Mucosa of descending colon (tissue), 3 donors: ENCODE results near the gene FAM168A. TPM values are rescaled to one million over a fixed set of nuclear protein-coding genes. Genes with fewer than 3 reads are reported as not detected.
"Not testable (repeated sequence)": the region's sequence is repeated elsewhere in the genome, so short reads cannot be mapped to it uniquely, and the experiment has no call there.

ENCODE experiments used
- ATAC-seq: fragments of 200-7000 bp; cut with Tn5 transposase; one replicate; pipeline ENCODE4 v1.9.1; 2020; ENCODE audit warnings: mild to moderate bottlenecking, moderate library complexity
- DNase-seq, 3 donors: peaks; one replicate each; pipeline ENCODE4 v3.0.0-alpha.2; 2020
- H3K36me3 ChIP-seq: fragments of 200-600 bp; one replicate; pipeline ENCODE4 v1.8.0; 2021; ENCODE audit warnings: low read depth, mild to moderate bottlenecking
- H3K4me1 ChIP-seq: fragments of 200-600 bp; one replicate; pipeline ENCODE4 v1.8.0; 2021; ENCODE audit warnings: low read depth, mild to moderate bottlenecking
- H3K4me3 ChIP-seq: fragments of 200-600 bp; one replicate; pipeline ENCODE4 v1.8.0; 2021; ENCODE audit warnings: mild to moderate bottlenecking
- H3K9me3 ChIP-seq: fragments of 200-600 bp; one replicate; pipeline ENCODE4 v1.8.0; 2021; ENCODE audit warnings: mild to moderate bottlenecking
- CTCF ChIP-seq: fragments of 200-600 bp; IDR thresholded peaks from one replicate; pipeline ENCODE4 v1.8.0; 2022; ENCODE audit warnings: antibody characterized with exemption, mild to moderate bottlenecking
- intact Hi-C, 2 donors: fragments of 100-400 bp; cut with DNase I in 1 of 2; cut with micrococcal nuclease in 1 of 2; formaldehyde crosslinking; loops; one replicate each; pipeline versions ENCODE4 v1.11.0 to v1.11.1; 2022; cut with DNase I, micrococcal nuclease
- total RNA-seq, 3 donors: library from RNA; stranded (reverse); fragmentation: NEBNext Ultra II Directional in 2 of 3; extraction: Animal tissue kit (Norgen Biotek cat#: 25700) in 2 of 3; gene quantifications; one replicate each; pipeline versions ENCODE4 v1.2.1 to v1.2.4, GENCODE V29; 2021 to 2023
- donor health status: DM: no; HTN: no; CAD: no; lungs with moderate emphysema.
- donor health status: DM: no; HTN: no; CAD: no.
- donor health status: DM: no; HTN: yes; CAD: no.

The FAM168A gene
- total RNA-seq, 3 donors from 2014 or later = 16.6 to 46.4 (median 19.9) TPM

DNA sequence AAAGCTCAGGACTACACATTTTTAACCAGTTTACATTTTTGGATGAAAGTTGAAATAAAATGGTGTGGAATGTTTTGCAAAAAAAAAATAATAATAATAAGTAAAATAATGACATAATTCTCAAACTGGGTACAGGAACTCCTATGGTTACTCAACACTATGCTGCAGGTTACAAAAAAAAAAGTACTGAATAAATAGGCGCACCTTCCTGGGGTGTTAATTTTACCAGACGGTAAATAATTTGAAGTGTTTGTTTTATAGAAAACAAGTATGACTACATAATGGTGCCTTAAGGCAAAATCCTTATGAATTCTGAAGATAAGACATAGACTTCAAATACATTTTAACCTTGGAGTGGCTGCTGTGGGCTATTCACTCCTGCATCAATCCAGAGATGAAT, 145.2 kb downstream of the FAM168A start:
- Histone ChIP-seq H3K36me3 (no peaks in the 10 kb centered on the region), H3K4me1 (no peaks in the 10 kb centered on the region), H3K9me3 (no peaks in the 10 kb centered on the region), H3K4me3 (no peak overlapping the region)
- ATAC-seq (no peak), DNase-seq (no peak)
- intact Hi-C loops = no loop called here
- TF ChIP-seq CTCF = no peak

DNA sequence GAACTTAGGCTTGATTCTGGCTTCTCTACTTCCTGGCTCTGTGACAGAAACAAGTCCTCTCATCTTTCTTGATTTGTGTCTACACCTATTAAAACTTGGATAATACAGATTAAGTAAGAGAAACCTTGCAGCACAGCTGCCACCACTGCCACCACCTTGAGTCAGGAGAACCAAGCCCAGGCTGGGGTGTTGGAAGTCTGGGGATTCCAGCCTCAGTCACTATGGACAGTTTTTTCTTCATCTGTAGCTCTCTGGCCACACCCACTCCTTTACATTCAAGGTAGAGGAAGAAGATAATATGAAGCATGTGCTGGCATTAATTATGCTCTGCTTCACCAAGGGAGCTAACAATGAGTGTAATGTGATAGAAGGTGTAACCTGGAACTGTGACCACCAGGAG, 146.0 kb downstream of the FAM168A start:
- no peak for TF ChIP-seq CTCF
- H3K9me3 ChIP-seq = no peaks in the 10 kb centered on the region
- H3K36me3 ChIP-seq = no peaks in the 10 kb centered on the region
- DNase-seq = no peak
- no peaks in the 10 kb centered on the region for H3K4me1 ChIP-seq
- no peak for ATAC-seq
- intact Hi-C loops = no loop called here
- H3K4me3 ChIP-seq = no peak overlapping the region

DNA sequence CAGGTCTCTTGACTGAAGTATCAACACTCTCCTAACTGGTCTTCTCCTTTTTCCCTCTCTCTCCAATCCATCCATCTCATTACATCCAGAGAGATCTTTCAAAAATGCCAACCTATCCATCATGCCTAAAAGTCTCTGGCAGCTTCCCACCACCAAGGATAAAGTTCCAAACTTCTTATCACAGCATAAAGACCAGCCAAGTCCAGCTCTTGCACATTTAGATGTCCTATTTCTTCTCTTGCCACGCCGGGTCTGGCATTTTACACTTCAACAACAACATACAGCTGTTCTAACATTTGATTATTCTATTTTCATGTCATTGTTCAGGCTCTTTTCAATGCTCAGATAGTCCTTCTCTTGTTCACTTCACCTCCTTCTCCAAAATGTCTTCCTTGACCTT, 151.1 kb downstream of the FAM168A start:
- no peak overlapping the region for H3K4me3 ChIP-seq
- no peak for DNase-seq
- intact Hi-C loops = no loop called here
- no peak for ATAC-seq
- no peak for TF ChIP-seq CTCF
- no peaks in the 10 kb centered on the region for H3K36me3 ChIP-seq
- peaks cover 4% of the 10 kb centered on the region for H3K4me1 ChIP-seq
- H3K9me3 ChIP-seq = no peaks in the 10 kb centered on the region

- no peak for TF ChIP-seq CTCF
- intact Hi-C loops = no loop called here
- Histone ChIP-seq H3K36me3 (no peaks in the 10 kb centered on the region), H3K4me3 (no peak overlapping the region), H3K9me3 (no peaks in the 10 kb centered on the region), H3K4me1 (peaks cover 4% of the 10 kb centered on the region)
- no peak for DNase-seq
- peak; percentile 30 for ATAC-seq
Observed at GRCh38 chr11:73445980-73446379, 151.9 kb downstream of the FAM168A start.

DNA sequence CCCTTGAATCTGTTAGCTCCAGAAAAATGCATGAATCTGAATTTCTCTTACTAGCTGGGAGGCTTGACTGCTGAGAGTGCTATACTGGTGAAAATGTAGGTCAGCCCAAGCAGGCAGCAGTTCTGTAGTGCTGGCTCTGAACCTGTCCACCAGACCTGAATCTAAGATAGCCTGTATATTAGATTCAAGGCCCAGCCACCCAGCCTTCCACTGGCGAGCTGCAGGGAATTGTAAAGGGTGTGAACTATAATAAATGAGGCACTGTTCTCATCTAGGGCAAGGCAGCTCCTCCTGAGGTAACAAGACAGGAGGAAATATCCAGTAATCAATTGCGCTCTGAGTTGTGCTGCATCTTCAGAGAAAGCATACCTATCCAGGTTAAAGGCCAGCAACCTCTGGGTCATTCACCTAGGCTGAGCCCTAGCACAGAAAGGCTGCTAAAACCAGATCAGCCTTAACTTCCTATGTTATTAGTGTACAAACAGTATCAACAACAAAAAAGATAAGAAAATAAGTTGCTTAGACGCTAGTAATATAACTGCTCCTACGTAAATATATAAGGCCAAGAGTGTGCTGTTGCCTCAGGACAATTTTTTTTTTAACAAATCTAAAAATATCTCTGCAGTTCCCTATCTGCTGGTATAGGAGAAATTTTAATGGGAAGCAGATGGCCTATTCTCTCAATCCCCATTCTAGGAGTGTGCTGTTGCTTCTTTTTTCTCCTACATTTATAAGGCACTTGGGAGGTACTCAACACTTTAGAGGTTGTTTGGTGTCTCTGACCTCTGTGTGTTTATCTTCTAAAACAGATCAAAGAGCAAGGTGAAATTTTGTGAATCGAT, 158.7 kb downstream of the FAM168A start:
- TF ChIP-seq CTCF = no peak
- H3K36me3 ChIP-seq = no peaks in the 10 kb centered on the region
- no peak overlapping the region for H3K4me3 ChIP-seq
- peak; percentile 62 for ATAC-seq
- DNase-seq = peak in 1 of 3 donors; percentile 30
- no peaks in the 10 kb centered on the region for H3K9me3 ChIP-seq
- no peaks in the 10 kb centered on the region for H3K4me1 ChIP-seq
- intact Hi-C loops = no loop called here

DNA sequence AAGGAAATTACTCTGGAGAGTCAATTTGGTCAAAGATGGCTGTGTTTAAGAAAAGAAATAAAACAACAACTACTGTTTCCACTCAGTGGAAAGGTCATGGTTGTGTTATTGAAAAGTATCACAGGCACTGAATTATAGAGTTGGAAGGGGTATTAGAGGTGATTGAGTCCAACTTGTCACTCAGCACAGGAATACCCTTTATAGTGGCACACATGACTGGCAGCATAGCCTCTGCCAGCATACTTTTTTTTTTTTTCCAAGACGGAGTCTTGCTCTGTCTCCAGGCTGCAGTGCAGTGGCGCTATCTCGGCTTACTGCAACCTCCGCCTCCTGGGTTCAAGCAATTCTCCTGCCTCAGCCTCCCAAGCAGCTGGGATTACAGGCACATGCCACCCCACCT, 161.1 kb downstream of the FAM168A start:
- H3K4me1 ChIP-seq, DNase-seq, H3K4me3 ChIP-seq, ATAC-seq, intact Hi-C loops, H3K9me3 ChIP-seq, H3K36me3 ChIP-seq: not testable (repeated sequence)
